ENCODE results near the gene DNAI4.

DNA sequence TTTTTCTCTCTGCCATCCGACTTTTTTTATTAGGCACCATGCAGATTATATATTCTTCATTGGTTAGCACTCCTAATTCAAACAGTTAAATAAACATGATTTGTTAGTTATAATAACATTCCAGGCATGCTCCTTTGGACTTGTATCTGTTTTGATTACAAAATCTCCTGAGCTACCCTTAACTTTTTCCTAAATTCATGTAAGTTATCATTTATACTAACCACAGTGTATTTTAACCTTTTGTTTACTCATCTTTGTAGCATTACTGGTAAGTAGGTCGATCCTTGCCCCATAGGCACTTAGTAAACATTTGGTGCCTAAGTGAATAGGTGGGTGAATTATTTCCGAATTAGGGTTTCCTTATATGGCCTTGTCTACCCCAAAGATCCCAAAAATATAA is 43.9 kb upstream of the DNAI4 start:
- TF ChIP-seq, protein P1, sequence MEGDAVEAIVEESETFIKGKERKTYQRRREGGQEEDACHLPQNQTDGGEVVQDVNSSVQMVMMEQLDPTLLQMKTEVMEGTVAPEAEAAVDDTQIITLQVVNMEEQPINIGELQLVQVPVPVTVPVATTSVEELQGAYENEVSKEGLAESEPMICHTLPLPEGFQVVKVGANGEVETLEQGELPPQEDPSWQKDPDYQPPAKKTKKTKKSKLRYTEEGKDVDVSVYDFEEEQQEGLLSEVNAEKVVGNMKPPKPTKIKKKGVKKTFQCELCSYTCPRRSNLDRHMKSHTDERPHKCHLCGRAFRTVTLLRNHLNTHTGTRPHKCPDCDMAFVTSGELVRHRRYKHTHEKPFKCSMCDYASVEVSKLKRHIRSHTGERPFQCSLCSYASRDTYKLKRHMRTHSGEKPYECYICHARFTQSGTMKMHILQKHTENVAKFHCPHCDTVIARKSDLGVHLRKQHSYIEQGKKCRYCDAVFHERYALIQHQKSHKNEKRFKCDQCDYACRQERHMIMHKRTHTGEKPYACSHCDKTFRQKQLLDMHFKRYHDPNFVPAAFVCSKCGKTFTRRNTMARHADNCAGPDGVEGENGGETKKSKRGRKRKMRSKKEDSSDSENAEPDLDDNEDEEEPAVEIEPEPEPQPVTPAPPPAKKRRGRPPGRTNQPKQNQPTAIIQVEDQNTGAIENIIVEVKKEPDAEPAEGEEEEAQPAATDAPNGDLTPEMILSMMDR (conservative IDR thresholded peaks at IDR 0.05 in 1 of 2, IDR thresholded peaks at IDR 0.05 in 1 of 2; ENCODE audit: extremely low read depth in 1 of 2, insufficient read depth in 1 of 2, low read depth in 1 of 2, low read length in 2 of 2) = no peak
- no peak for TF ChIP-seq EZH2 (IDR thresholded peaks at IDR 0.05; ENCODE audit: borderline replicate concordance, low read length)

Measured in mammary epithelial cell (primary cell).